Stimulated activated CD8-positive, alpha-beta memory T cell treated with anti-CD3 and anti-CD28 coated beads, Interleukin-12 subunit alpha, Interleukin-12 subunit beta, amount 100 ng/mL, for 24 hours (primary cell): ENCODE results near the gene LIMS3.
"Not testable (repeated sequence)": the region's sequence is repeated elsewhere in the genome, so short reads cannot be mapped to it uniquely, and the experiment has no call there.

Experiments
- DNase-seq: peaks from one replicate; pipeline ENCODE4 v3.0.0-alpha.2; 2020; ENCODE audit errors: extremely low read depth

The LIMS3 gene

GRCh38 chr2:109898462-109899336 lies at the start of gene LIMS3:
LIMS3 (plus strand) TSS chr2:109898688; CDS start chr2:109898729, 41 bp downstream.
- DNase-seq, result not testable (repeated sequence)

GRCh38 chr2:109871129-109871751 lies 27.2 kb upstream of the LIMS3 start:
- DNase-seq, result not testable (repeated sequence)

GRCh38 chr2:109876625-109877024 lies 21.9 kb upstream of the LIMS3 start:
- DNase-seq, result not testable (repeated sequence)

GRCh38 chr2:109882112-109882511 lies 16.4 kb upstream of the LIMS3 start:
- not testable (repeated sequence) for DNase-seq

GRCh38 chr2:109888414-109888813 lies 10.1 kb upstream of the LIMS3 start:
- DNase-seq, result not testable (repeated sequence)

GRCh38 chr2:109889909-109890308 lies 8.6 kb upstream of the LIMS3 start:
- not testable (repeated sequence) for DNase-seq

GRCh38 chr2:109891024-109891423 lies 7.5 kb upstream of the LIMS3 start:
- DNase-seq, result not testable (repeated sequence)

- DNase-seq, result not testable (repeated sequence)
Observed at GRCh38 chr2:109893736-109894135, 4.8 kb upstream of the LIMS3 start.

GRCh38 chr2:109894141-109894540 lies 4.3 kb upstream of the LIMS3 start:
- DNase-seq, result not testable (repeated sequence)

GRCh38 chr2:109895090-109895869 lies 3.2 kb upstream of the LIMS3 start:
- DNase-seq, result not testable (repeated sequence)

- not testable (repeated sequence) for DNase-seq
Observed at GRCh38 chr2:109896212-109896611, 2.3 kb upstream of the LIMS3 start.

GRCh38 chr2:109897769-109898461 lies 573 bp upstream of the LIMS3 start:
- DNase-seq, result not testable (repeated sequence)

- not testable (repeated sequence) for DNase-seq
Observed at GRCh38 chr2:109905796-109906195, 7.3 kb downstream of the LIMS3 start.

GRCh38 chr2:109908626-109909025 lies 10.1 kb downstream of the LIMS3 start:
- not testable (repeated sequence) for DNase-seq

- DNase-seq, result not testable (repeated sequence)
Observed at GRCh38 chr2:109910789-109911188, 12.3 kb downstream of the LIMS3 start.

- DNase-seq, result not testable (repeated sequence)
Observed at GRCh38 chr2:109913911-109914310, 15.4 kb downstream of the LIMS3 start.

- DNase-seq, result not testable (repeated sequence)
Observed at GRCh38 chr2:109914552-109914951, 16.1 kb downstream of the LIMS3 start.

- DNase-seq, result not testable (repeated sequence)
Observed at GRCh38 chr2:109915830-109916229, 17.3 kb downstream of the LIMS3 start.

- DNase-seq, result not testable (repeated sequence)
Observed at GRCh38 chr2:109920162-109920561, 21.7 kb downstream of the LIMS3 start.

GRCh38 chr2:109921543-109922384 lies 23.3 kb downstream of the LIMS3 start:
- not testable (repeated sequence) for DNase-seq
